ENCODE results near the gene ZNF524.

- no peak for TF ChIP-seq RNF2 (IDR thresholded peaks at IDR 0.05; ENCODE audit: borderline replicate concordance, low read depth)
- no peak for TF ChIP-seq REST (IDR thresholded peaks at IDR 0.05)
- no peak for TF ChIP-seq USF2 (IDR thresholded peaks at IDR 0.05)
Measured at GRCh38 chr19:55643887-55644176, 43.7 kb downstream of the ZNF524 start.

All from A549 (cell line).